MM.1S (cell line): ENCODE measurements around the gene CREB3L4.
"Not testable (repeated sequence)": the region's sequence is repeated elsewhere in the genome, so short reads cannot be mapped to it uniquely, and the experiment has no call there.

ENCODE experiments used
- EZH2 ChIP-seq: fragments of 300-600 bp; sonication (generic); optimal IDR thresholded peaks from 2 replicates; pipeline ENCODE3; 2017; ENCODE audit warnings: low read depth, mild to moderate bottlenecking, antibody characterized with exemption, low read length, mixed read lengths
- TF ChIP-seq, protein P1 (sequence below): fragments of 300-600 bp; sonication (generic); IDR thresholded peaks from 2 replicates; pipeline ENCODE4 v1.5.1; 2016; ENCODE audit warnings: antibody characterized with exemption, low read length, mixed read lengths

DNA sequence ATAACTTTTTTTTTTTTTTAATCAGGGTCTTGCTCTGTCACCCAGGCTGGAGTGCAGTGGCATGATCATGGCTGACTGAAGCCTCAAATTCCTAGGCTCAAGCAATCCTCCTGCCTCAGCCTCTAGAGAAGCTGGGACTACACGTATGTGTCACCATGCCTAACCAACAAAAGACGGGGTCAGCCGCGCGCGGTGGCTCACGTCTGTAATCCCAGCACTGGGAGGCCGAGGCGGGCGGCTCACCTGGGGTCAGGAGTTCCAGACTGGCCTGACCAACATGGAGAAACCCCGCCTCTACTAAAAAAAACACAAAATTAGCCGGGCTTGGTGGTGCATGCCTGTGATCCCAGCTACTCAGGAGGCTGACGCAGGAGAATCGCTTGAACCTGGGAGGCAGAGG is 44.8 kb downstream of the CREB3L4 start:
- not testable (repeated sequence) for TF ChIP-seq EZH2
- TF ChIP-seq, protein P1, sequence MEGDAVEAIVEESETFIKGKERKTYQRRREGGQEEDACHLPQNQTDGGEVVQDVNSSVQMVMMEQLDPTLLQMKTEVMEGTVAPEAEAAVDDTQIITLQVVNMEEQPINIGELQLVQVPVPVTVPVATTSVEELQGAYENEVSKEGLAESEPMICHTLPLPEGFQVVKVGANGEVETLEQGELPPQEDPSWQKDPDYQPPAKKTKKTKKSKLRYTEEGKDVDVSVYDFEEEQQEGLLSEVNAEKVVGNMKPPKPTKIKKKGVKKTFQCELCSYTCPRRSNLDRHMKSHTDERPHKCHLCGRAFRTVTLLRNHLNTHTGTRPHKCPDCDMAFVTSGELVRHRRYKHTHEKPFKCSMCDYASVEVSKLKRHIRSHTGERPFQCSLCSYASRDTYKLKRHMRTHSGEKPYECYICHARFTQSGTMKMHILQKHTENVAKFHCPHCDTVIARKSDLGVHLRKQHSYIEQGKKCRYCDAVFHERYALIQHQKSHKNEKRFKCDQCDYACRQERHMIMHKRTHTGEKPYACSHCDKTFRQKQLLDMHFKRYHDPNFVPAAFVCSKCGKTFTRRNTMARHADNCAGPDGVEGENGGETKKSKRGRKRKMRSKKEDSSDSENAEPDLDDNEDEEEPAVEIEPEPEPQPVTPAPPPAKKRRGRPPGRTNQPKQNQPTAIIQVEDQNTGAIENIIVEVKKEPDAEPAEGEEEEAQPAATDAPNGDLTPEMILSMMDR: not testable (repeated sequence)
